K562 treated with DMSO at 1 percent for 24 hours (cell line): ENCODE data around the gene IL18R1. TPM values are rescaled to one million over a fixed set of nuclear protein-coding genes. Genes with fewer than 3 reads are reported as not detected.

Experiments
- total RNA-seq: library from RNA; unstranded; fragments of 300-600 nt; gene quantifications from 2 replicates; pipeline ENCODE4 v1.2.3, GENCODE V29; 2022; ENCODE audit warnings: low read depth; ENCODE audit not compliant: insufficient read depth

IL18R1 gene
- 1.6 and 2.0 TPM in 2 replicates for total RNA-seq

DNA sequence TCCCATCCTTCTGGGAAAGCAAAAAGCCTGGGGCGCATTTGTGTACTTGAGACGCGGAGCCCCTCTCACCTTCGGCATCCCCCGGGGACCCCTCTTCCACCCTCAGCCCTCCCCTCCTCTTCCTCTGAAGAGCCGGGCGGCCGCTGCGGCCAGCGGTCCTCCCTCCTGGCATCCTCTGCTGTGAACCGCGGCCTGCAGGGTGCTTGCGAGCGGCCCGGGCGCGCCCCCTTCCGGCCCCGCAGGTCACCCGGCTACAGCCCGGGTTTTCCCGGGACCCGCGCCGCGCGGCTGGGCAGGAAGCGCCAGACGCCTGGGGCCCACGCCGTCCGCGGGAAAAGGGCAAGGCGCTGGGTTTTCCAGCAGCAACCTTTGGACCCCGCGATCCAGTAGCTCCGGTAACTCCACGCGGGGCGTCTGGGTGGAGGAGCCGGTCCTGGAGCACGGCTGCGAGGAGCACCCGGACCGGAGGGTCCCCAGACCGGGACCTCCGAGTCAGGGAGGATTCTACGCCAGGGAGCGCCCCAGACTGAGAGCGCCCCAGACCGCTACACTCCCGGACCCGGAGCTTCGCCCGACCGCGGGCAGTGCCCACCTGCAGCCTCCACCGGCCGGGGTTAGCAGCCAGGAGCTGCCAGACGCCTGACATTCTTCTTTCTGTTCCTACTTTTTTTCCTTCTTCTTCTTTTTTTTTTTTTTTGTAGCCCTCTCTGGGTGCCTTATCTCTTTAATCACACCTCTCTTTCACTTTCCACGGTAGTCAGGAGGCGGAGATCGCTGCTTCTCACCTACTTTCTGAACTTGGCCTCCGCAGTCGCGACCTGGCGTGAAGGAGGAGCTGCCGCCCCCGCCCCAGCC is at the start of gene IL18R1:
Gene IL18R1 (plus strand): TSS at position 271 of the 855 bp plus-strand sequence. CDS start 6,865 bp downstream, outside the sequence.

GRCh38 chr2:102310964-102311640 is 44.5 kb upstream of the IL18R1 start, which contains the start of gene IL1RL1:
IL1RL1 (plus strand) TSS chr2:102311563; CDS start chr2:102338265, 26,702 bp downstream.

GRCh38 chr2:102422910-102423309 is 67.3 kb downstream of the IL18R1 start, which contains the start of gene IL18RAP:
IL18RAP (plus strand) TSS chr2:102423160; CDS start chr2:102423278, 118 bp downstream.

Other genes with a start within 250 kb of the IL18R1 start
- 9.2 and 12.0 TPM in 2 replicates for gene IL1R1, start 213.1 kb upstream of the IL18R1 start, total RNA-seq
- not detected in 2 replicates for gene IL1RL2, start 168.8 kb upstream of the IL18R1 start, total RNA-seq
- 0.15 and 0.20 TPM in 2 replicates for gene IL1RL1, start 44.2 kb upstream of the IL18R1 start, total RNA-seq
- 3.9 and 5.1 TPM in 2 replicates for gene IL18RAP, start 67.4 kb downstream of the IL18R1 start, total RNA-seq
- not detected in 2 replicates for gene SLC9A4, start 117.4 kb downstream of the IL18R1 start, total RNA-seq